K562 (cell line): ENCODE data around the gene SLC22A1. TPM values are rescaled to one million over a fixed set of nuclear protein-coding genes. Genes with fewer than 3 reads are reported as not detected.

Experiments
- ARNT ChIP-seq, 2 experiments: fragments of 450-650 bp; IDR thresholded peaks; 2 replicates each; pipeline ENCODE4 v1.6.1; 2016; ENCODE audit warnings: mild to moderate bottlenecking in 1 of 2
- BCOR ChIP-seq: fragments of 450-650 bp; IDR thresholded peaks from 2 replicates; pipeline ENCODE4 v1.6.1; 2016
- CBX1 ChIP-seq: sonication (generic); IDR thresholded peaks from 2 replicates; pipeline ENCODE4 v1.6.1; 2016; ENCODE audit warnings: antibody characterized with exemption, low read depth, mild to moderate bottlenecking
- CTBP1 ChIP-seq: fragments of 450-650 bp; IDR thresholded peaks from 2 replicates; pipeline ENCODE4 v1.6.1; 2016; ENCODE audit warnings: borderline replicate concordance
- LEF1 ChIP-seq: fragments of 450-650 bp; IDR thresholded peaks from 2 replicates; pipeline ENCODE4 v1.6.1; 2016; ENCODE audit warnings: mild to moderate bottlenecking
- MCM7 ChIP-seq, 2 experiments: fragments of 450-650 bp; IDR thresholded peaks; 2 replicates each; pipeline ENCODE4 v1.6.1; 2016 to 2018
- POLR2B ChIP-seq: fragments of 450-650 bp; IDR thresholded peaks from 2 replicates; pipeline ENCODE4 v1.6.1; 2018; ENCODE audit warnings: low read depth; ENCODE audit not compliant: partially characterized antibody
- SFPQ ChIP-seq: fragments of 200-400 bp; formaldehyde crosslinking; IDR thresholded peaks from 2 replicates; pipeline ENCODE4 v1.6.1; 2017; ENCODE audit warnings: mild to moderate bottlenecking, low read depth, low read length, moderate library complexity
- SMARCA4 ChIP-seq: fragments of 450-650 bp; IDR thresholded peaks from 2 replicates; pipeline ENCODE4 v1.6.1; 2016
- TAF15 ChIP-seq: fragments of 200-400 bp; formaldehyde crosslinking; IDR thresholded peaks from 2 replicates; pipeline ENCODE4 v1.6.1; 2017; ENCODE audit warnings: mild to moderate bottlenecking, low read depth, low read length, moderate library complexity
- TBL1XR1 ChIP-seq, 2 experiments: IDR thresholded peaks; 2 replicates each; pipeline ENCODE4 v1.6.1; 2012; ENCODE audit warnings: improper control_type of control experiment in 2 of 2, low read length in 2 of 2, mild to moderate bottlenecking in 1 of 2
- TEAD4 ChIP-seq, 2 experiments: sonication (generic) in 1 of 2; formaldehyde crosslinking in 1 of 2; IDR thresholded peaks; 2 replicates each; pipeline versions ENCODE4 v1.6.1 to v1.8.0; 2012 to 2022; ENCODE audit warnings: borderline replicate concordance in 1 of 2, inconsistent platforms in 1 of 2, low read length in 1 of 2, mild to moderate bottlenecking in 1 of 2, missing genetic modification reagents in 1 of 2
- THRB ChIP-seq: fragments of 450-650 bp; formaldehyde crosslinking; conservative IDR thresholded peaks from 2 replicates; pipeline ENCODE4 v1.4.0; 2022; ENCODE audit warnings: mild to moderate bottlenecking, missing genetic modification characterization
- ZBTB33 ChIP-seq: sonication (generic); formaldehyde crosslinking; IDR thresholded peaks from 2 replicates; pipeline ENCODE4 v1.8.1; 2023; ENCODE audit warnings: mild to moderate bottlenecking, missing genetic modification reagents
- ZC3H11A ChIP-seq: IDR thresholded peaks from 2 replicates; pipeline ENCODE4 v1.6.1; 2012; ENCODE audit warnings: low read depth, low read length, improper control_type of control experiment
- ZEB2 ChIP-seq: fragments of 450-650 bp; IDR thresholded peaks from 2 replicates; pipeline ENCODE4 v1.6.1; 2016
- ZNF280A ChIP-seq: fragments of 450-650 bp; IDR thresholded peaks from 2 replicates; pipeline ENCODE4 v1.6.1; 2018; ENCODE audit warnings: mild to moderate bottlenecking, low read depth; ENCODE audit not compliant: partially characterized antibody
- ZNF444 ChIP-seq: fragments of 250-450 bp; sonication (Bioruptor Pico); IDR thresholded peaks from 2 replicates; pipeline ENCODE4 v1.4.0; 2020; ENCODE audit warnings: mild to moderate bottlenecking, moderate library complexity
- ZNF449 ChIP-seq: fragments of 250-450 bp; sonication (Bioruptor Pico); IDR thresholded peaks from 2 replicates; pipeline ENCODE4 v1.8.0; 2022; ENCODE audit warnings: moderate library complexity, mild to moderate bottlenecking, inconsistent platforms
- ZNF717 ChIP-seq: fragments of 250-450 bp; sonication (Bioruptor Pico); IDR thresholded peaks from 2 replicates; pipeline ENCODE4 v1.5.0; 2021
- ZNF77 ChIP-seq: fragments of 250-450 bp; sonication (Bioruptor Pico); IDR thresholded peaks from 2 replicates; pipeline ENCODE4 v1.5.0; 2020
- polyA plus RNA-seq, 8 experiments: library from polyadenylated mRNA; depleted of rRNA in 4 of 8; stranded (reverse) in 5 of 8; unstranded in 3 of 8; fragments of >200 nt; fragmentation: Nextera tagmentation in 2 of 8; fragmentation: Illumina TruSeq in 1 of 8; extraction: Ambion mirVana in 2 of 8; extraction: Trizol in 1 of 8; gene quantifications; 2 replicates each; pipeline versions ENCODE4 v1.2.1 to v1.2.3, GENCODE V29; 2011 to 2014; ENCODE audit warnings: inconsistent platforms in 1 of 8, missing spikeins in 1 of 8
- total RNA-seq, 7 experiments: library from RNA; depleted of rRNA in 6 of 7; stranded (reverse); fragments of >200 nt in 6 of 7; fragmentation: Illumina TruSeq in 2 of 7; extraction: Trizol in 2 of 7; gene quantifications; 2 replicates each; pipeline versions ENCODE4 v1.2.1 to v1.2.3, GENCODE V29; 2011 to 2021; ENCODE audit warnings: low replicate concordance in 1 of 7

SLC22A1 gene
- total and polyA plus RNA-seq, 9 of the 15 experiments (the other 6 are each of a cell fraction or from before 2014, with no cell fraction given), result 0.11 to 0.60 (median 0.26) TPM; not detected in 4

GRCh38 chr6:160137989-160138835, 16.6 kb downstream of the SLC22A1 start (continued):
- 0 out of 2 replicates have a peak, but pooled peaks have one; percentile 4 for TF ChIP-seq TEAD4 (IDR thresholded peaks at IDR 0.05; ENCODE audit: low read length)
- no peak for TF ChIP-seq TEAD4 (CRISPR knock-in tag; IDR thresholded peaks at IDR 0.05; ENCODE audit: borderline replicate concordance)
- no peak for TF ChIP-seq ZEB2
- TF ChIP-seq ZNF449 (CRISPR knock-in tag), result no peak
- no peak for TF ChIP-seq POLR2B
- no peak for TF ChIP-seq ZNF77
- TF ChIP-seq ZNF717, result no peak
- no peak for TF ChIP-seq ZNF280A
- no peak for TF ChIP-seq ZNF444 (CRISPR knock-in tag)
- TF ChIP-seq SMARCA4, result no peak
- TF ChIP-seq THRB, result no peak
- no peak for TF ChIP-seq BCOR
- TF ChIP-seq CTBP1, result peak; percentile 58
- no peak for TF ChIP-seq LEF1
- no peak for TF ChIP-seq ZC3H11A
- TF ChIP-seq TAF15, result no peak
- no peak for TF ChIP-seq SFPQ
- TF ChIP-seq TBL1XR1 (IDR thresholded peaks at IDR 0.05; ENCODE audit: low read length in 2 of 2), result no peak
- TF ChIP-seq ZBTB33 (CRISPR knock-in tag), result no peak
- TF ChIP-seq ARNT (IDR thresholded peaks at IDR 0.05), result peak in 1 of 2 experiments; percentile 62; a peak in 1 of 4 replicates
- TF ChIP-seq CBX1, result no peak
- no peak for TF ChIP-seq MCM7 (IDR thresholded peaks at IDR 0.05)
